Upper lobe of left lung (tissue), 4 donors: ENCODE measurements around the gene NAPB.

Experiments
- CTCF ChIP-seq, 6 experiments: fragments of 450-650 bp in 4 of 6; fragments of 200-600 bp in 2 of 6; sonication (generic) in 2 of 6; IDR thresholded peaks; one replicate each; pipeline ENCODE4 v1.5.1; 2016 to 2019; ENCODE audit warnings: antibody characterized with exemption in 6 of 6
- EP300 ChIP-seq, 4 donors: sonication (generic); formaldehyde crosslinking; IDR thresholded peaks; one replicate each; pipeline ENCODE4 v1.5.1; 2017; ENCODE audit warnings: antibody characterized with exemption in 4 of 4, control low read depth in 2 of 4
- POLR2A ChIP-seq, 4 donors: fragments of 450-650 bp; IDR thresholded peaks; one replicate each; pipeline ENCODE4 v1.5.1; 2016 to 2017; ENCODE audit warnings: antibody characterized with exemption in 4 of 4, mild to moderate bottlenecking in 2 of 4
- POLR2AphosphoS5 ChIP-seq, 2 donors: sonication (generic); formaldehyde crosslinking; IDR thresholded peaks; one replicate each; pipeline ENCODE4 v1.5.1; 2017; ENCODE audit warnings: antibody characterized with exemption in 2 of 2

- TF ChIP-seq CTCF (IDR thresholded peaks at IDR 0.05) (no peak), POLR2A (IDR thresholded peaks at IDR 0.05) (no peak), EP300 (IDR thresholded peaks at IDR 0.05) (no peak), POLR2AphosphoS5 (IDR thresholded peaks at IDR 0.05) (no peak)
Measured at GRCh38 chr20:23367770-23368169, 53.5 kb downstream of the NAPB start.
